ENCODE measurements around the gene CAMTA1. TPM values are rescaled to one million over a fixed set of nuclear protein-coding genes. Genes with fewer than 3 reads are reported as not detected.
A peak's percentile ranks its signal among the peaks of the same experiment; 100 is the strongest.

Gene CAMTA1
- total and polyA plus RNA-seq, 3 experiments from 2014 or later = 60.2 to 79.0 (median 61.7) TPM

DNA sequence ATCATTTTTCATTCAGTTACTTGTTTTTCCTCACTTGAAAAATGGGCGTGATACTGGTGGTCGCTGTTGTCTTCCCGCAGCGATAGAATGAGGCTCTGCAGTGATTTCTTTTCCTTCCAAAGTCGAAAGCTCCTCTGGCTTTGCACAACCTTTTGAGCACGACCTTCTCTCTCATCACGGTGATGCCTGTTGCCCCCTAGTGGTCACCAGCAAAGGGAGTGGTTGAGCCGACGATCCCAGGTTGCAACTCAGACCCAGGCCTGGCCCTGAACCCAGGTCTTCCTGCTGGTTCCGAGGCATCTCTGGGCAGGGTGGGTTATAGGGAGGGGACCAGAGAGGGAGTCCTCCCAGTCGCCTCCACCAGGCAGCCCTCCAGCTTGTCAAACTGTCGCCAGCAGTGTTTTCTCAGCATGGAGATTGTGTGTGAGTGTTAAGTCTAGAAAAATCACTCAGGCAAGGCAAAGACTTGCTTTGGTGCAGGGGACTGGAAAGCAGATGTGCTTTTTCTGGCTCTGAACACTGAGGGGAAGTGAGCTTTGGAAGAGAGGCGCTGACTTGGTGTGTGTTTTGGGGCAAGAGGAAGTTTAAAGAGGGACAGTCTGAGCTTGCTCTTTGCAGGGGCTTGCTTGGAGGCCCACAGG, 285.3 kb downstream of the CAMTA1 start:
- Histone ChIP-seq H3K27ac (ENCODE audit: low read depth, low read length) (no peak overlapping the region), H3K4me3 (ENCODE audit: low read length) (no peak overlapping the region), H3K27me3 (ENCODE audit: insufficient read depth, low read length, poor library complexity, severe bottlenecking) (no peaks in the 10 kb centered on the region), H3K4me1 (ENCODE audit: insufficient read depth, low read length) (no peaks in the 10 kb centered on the region), H3K36me3 (ENCODE audit: insufficient read depth, low read length) (no peaks in the 10 kb centered on the region), H3K9me3 (ENCODE audit: low read length) (no peaks in the 10 kb centered on the region)
- Mint-ChIP-seq H3K4me1 (peaks cover 2 to 5% (median 5%) of the 10 kb centered on the region in 3 donors), H3K27me3 (peaks cover 8 to 36% of the 10 kb centered on the region in 2 donors), H3K27ac (peak overlapping the region in 1 of 8 donors; percentile 0), H3K36me3 (no peaks in the 10 kb centered on the region), H3K4me3 (peak overlapping the region in 4 of 7 donors; percentile 46 to 67 (median 52)), H3K9me3 (no peaks in the 10 kb centered on the region)
- peak in 4 of 5 donors; percentile 10 to 61 (median 22) for DNase-seq
- POLR2A ChIA-PET = no interaction called here
- CTCF ChIA-PET = interaction anchor here (0.6 to 2.0 kb wide), 4 partner anchors 9 to 459 kb away, joined by 4 to 6 read pairs (median 6); no protein-coding TSS in a partner anchor

DNA sequence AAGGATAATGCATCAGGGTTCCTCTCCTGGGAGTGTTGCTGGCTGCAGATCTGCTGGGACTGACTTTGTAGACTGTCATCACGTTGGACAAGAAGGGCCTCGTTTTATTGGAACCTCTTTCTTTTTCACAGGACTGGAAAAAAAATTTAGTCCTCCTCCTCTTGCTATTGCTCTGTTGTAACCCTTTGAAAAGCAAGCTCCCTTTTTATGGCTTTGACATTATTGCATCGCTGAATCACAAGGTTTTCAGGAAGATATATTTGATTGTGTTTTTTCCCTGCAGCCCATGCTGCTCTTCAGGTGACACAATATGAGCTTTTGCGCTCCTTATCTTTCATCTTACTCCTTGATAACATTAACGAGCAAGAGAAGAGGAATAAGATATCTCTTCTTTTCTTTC, 290.9 kb downstream of the CAMTA1 start:
- Mint-ChIP-seq H3K9me3 (peaks cover 4 to 15% (median 7%) of the 10 kb centered on the region in 5 donors), H3K27ac (no peak overlapping the region), H3K36me3 (no peaks in the 10 kb centered on the region), H3K4me3 (no peak overlapping the region), H3K27me3 (peaks cover 12 to 20% of the 10 kb centered on the region in 2 donors), H3K4me1 (no peaks in the 10 kb centered on the region)
- no peak overlapping the region for H3K27ac ChIP-seq (ENCODE audit: low read depth, low read length)
- POLR2A ChIA-PET = no interaction called here
- CTCF ChIA-PET = interaction anchor here (1.5 kb wide), 1 partner anchor 357 kb away, joined by 3 read pairs; no protein-coding TSS in a partner anchor
- no peak for DNase-seq
- H3K4me3 ChIP-seq (ENCODE audit: low read length) = no peak overlapping the region
- no peaks in the 10 kb centered on the region for H3K9me3 ChIP-seq (ENCODE audit: low read length)
- no peaks in the 10 kb centered on the region for H3K4me1 ChIP-seq (ENCODE audit: insufficient read depth, low read length)
- H3K36me3 ChIP-seq (ENCODE audit: insufficient read depth, low read length) = no peaks in the 10 kb centered on the region
- no peaks in the 10 kb centered on the region for H3K27me3 ChIP-seq (ENCODE audit: insufficient read depth, low read length, poor library complexity, severe bottlenecking)

DNA sequence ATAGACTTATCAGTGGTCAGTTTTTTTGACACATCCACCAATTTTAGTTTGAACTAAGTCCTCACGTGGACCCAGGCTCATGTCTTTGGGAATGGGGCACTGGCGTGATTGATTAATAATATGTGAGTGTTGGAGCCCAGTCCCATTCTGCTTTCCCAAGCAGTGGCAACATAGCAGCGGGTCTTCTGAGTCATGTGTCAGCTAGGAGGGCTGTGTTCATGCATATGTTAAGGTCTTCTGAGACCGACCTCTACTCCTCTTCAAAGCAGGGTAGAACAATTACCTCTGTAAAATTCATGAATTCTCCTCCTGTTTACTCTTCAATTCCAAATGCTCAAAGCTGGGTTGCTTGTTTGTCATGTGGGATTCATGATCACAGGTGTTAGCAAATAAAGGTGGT, 291.3 kb downstream of the CAMTA1 start:
- no peak overlapping the region for H3K4me3 Mint-ChIP-seq
- no peak overlapping the region for H3K4me3 ChIP-seq (ENCODE audit: low read length)
- H3K36me3 Mint-ChIP-seq = no peaks in the 10 kb centered on the region
- peaks cover 12 to 24% of the 10 kb centered on the region in 2 donors for H3K27me3 Mint-ChIP-seq
- peaks cover 4 to 19% (median 9%) of the 10 kb centered on the region in 5 donors for H3K9me3 Mint-ChIP-seq
- H3K27me3 ChIP-seq (ENCODE audit: insufficient read depth, low read length, poor library complexity, severe bottlenecking) = no peaks in the 10 kb centered on the region
- CTCF ChIA-PET = interaction anchor here (1.5 kb wide), 1 partner anchor 357 kb away, joined by 3 read pairs; no protein-coding TSS in a partner anchor
- DNase-seq = no peak
- H3K27ac Mint-ChIP-seq = no peak overlapping the region
- H3K9me3 ChIP-seq (ENCODE audit: low read length) = no peaks in the 10 kb centered on the region
- H3K27ac ChIP-seq (ENCODE audit: low read depth, low read length) = no peak overlapping the region
- POLR2A ChIA-PET = no interaction called here
- H3K4me1 Mint-ChIP-seq = no peaks in the 10 kb centered on the region
- H3K36me3 ChIP-seq (ENCODE audit: insufficient read depth, low read length) = no peaks in the 10 kb centered on the region
- no peaks in the 10 kb centered on the region for H3K4me1 ChIP-seq (ENCODE audit: insufficient read depth, low read length)

DNA sequence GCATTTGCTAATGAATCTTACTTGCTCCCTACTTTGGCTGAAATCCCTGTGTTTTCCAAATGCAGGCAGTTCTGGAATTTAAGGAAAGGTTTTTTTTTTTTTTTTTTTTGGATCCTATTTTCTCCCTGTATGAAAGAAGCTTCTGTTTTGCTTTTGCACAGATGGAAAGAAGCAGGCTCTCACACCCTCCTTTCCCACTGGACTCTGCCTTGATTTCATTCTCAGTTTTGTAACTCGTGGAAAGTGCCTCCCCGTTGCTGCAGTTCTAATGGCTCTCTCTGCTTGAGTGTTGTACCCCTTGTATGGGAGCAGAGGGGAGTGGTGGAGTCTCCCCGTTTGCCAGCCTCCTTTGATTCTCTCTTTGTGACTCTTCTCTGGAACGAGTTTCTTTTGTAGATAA, 291.9 kb downstream of the CAMTA1 start:
- Histone ChIP-seq H3K27ac (ENCODE audit: low read depth, low read length) (no peak overlapping the region), H3K9me3 (ENCODE audit: low read length) (no peaks in the 10 kb centered on the region), H3K27me3 (ENCODE audit: insufficient read depth, low read length, poor library complexity, severe bottlenecking) (no peaks in the 10 kb centered on the region), H3K36me3 (ENCODE audit: insufficient read depth, low read length) (no peaks in the 10 kb centered on the region), H3K4me1 (ENCODE audit: insufficient read depth, low read length) (no peaks in the 10 kb centered on the region), H3K4me3 (ENCODE audit: low read length) (no peak overlapping the region)
- Mint-ChIP-seq H3K27ac (no peak overlapping the region), H3K4me3 (no peak overlapping the region), H3K4me1 (no peaks in the 10 kb centered on the region), H3K9me3 (peaks cover 4 to 19% (median 9%) of the 10 kb centered on the region in 5 donors), H3K36me3 (no peaks in the 10 kb centered on the region), H3K27me3 (peaks cover 12 to 24% of the 10 kb centered on the region in 2 donors)
- ChIA-PET CTCF (interaction anchor here (1.5 kb wide), 1 partner anchor 358 kb away, joined by 3 read pairs; no protein-coding TSS in a partner anchor), POLR2A (no interaction called here)
- DNase-seq = no peak

DNA sequence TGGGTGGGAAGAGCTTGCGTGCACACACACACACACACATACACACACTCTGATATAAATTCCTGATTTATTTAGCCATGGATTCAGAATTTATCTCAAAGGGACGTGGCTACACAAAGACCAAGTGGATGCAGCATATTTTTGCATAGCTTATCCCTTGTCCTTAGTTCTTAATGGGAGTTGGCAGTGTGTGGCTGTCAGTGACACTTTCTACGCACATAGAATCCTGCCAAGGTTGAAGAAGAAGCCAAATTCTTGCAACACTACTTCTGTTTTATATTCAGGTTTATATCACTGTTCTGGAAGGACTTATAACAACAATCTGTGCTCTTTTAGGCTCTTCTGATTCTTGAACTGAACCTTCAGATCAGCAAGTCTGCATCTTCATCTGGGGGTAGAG, 292.7 kb downstream of the CAMTA1 start:
- Histone ChIP-seq H3K9me3 (ENCODE audit: low read length) (no peaks in the 10 kb centered on the region), H3K27ac (ENCODE audit: low read depth, low read length) (no peak overlapping the region), H3K36me3 (ENCODE audit: insufficient read depth, low read length) (no peaks in the 10 kb centered on the region), H3K4me1 (ENCODE audit: insufficient read depth, low read length) (no peaks in the 10 kb centered on the region), H3K4me3 (ENCODE audit: low read length) (no peak overlapping the region), H3K27me3 (ENCODE audit: insufficient read depth, low read length, poor library complexity, severe bottlenecking) (no peaks in the 10 kb centered on the region)
- Mint-ChIP-seq H3K9me3 (peaks cover 4 to 19% (median 9%) of the 10 kb centered on the region in 5 donors), H3K27me3 (peaks cover 10 to 16% of the 10 kb centered on the region in 2 donors), H3K27ac (no peak overlapping the region), H3K36me3 (no peaks in the 10 kb centered on the region), H3K4me1 (no peaks in the 10 kb centered on the region), H3K4me3 (no peak overlapping the region)
- ChIA-PET POLR2A (no interaction called here), CTCF (no interaction called here)
- DNase-seq = no peak

DNA sequence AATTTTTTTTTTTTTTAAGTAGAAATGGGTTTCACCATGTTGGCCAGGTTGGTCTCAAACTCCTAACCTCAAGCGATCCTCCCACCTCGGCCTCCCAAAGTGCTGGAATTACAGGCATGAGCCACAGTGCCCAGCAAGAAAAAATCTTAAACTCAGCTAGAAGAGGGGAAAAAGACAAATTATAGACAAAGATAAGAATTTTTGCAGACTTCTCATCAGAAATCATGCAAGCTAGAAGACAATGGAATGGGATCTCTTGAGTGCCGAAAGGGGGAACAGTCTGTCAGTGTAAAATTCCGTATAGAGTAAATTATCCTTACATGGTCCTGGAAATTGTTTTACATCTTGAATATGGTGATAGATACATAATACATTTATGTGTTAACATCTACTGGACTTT, 294.4 kb downstream of the CAMTA1 start:
- DNase-seq = no peak
- Histone ChIP-seq H3K9me3 (ENCODE audit: low read length) (no peaks in the 10 kb centered on the region), H3K36me3 (ENCODE audit: insufficient read depth, low read length) (no peaks in the 10 kb centered on the region), H3K4me3 (ENCODE audit: low read length) (no peak overlapping the region), H3K27ac (ENCODE audit: low read depth, low read length) (no peak overlapping the region), H3K27me3 (ENCODE audit: insufficient read depth, low read length, poor library complexity, severe bottlenecking) (no peaks in the 10 kb centered on the region), H3K4me1 (ENCODE audit: insufficient read depth, low read length) (no peaks in the 10 kb centered on the region)
- Mint-ChIP-seq H3K27me3 (peaks cover 10 to 16% of the 10 kb centered on the region in 2 donors), H3K36me3 (no peaks in the 10 kb centered on the region), H3K4me3 (no peak overlapping the region), H3K9me3 (peaks cover 4 to 19% (median 9%) of the 10 kb centered on the region in 5 donors), H3K27ac (no peak overlapping the region), H3K4me1 (no peaks in the 10 kb centered on the region)
- ChIA-PET CTCF (interaction anchor here (2.1 kb wide), 1 partner anchor 9 kb away, joined by 6 read pairs; no protein-coding TSS in a partner anchor), POLR2A (no interaction called here)

DNA sequence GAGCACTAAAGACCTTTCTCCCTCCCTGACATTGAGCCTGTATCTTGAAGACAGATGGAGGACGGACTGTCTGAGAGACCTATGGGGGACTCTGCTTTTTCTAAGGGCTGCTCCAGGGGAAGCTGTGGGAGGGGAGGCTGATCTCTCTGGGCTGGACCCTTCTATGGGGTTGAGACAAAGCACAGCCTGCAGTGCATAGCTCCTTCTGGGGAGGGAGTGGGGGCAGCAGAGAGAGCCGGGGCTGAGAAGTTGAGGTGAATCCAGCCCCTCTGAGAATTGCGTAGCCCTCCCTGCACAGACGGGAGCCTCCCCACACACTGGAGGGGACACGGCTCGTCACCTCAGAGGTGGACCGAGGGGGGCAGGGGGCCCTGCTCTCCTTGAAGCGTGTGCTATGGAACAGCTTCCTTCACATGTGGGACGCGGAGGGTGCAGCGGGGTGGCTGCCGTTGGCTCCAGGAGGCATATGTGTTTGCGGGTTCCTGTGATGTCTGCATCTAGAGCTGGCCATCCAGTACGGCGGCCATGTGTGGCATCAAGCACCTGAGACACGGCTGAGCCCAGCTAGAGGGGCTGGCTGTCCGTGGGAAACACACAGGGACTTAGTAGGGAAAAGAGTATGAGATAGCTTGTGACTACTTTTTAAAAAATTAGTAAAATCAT, 299.1 kb downstream of the CAMTA1 start:
- no peak for DNase-seq
- Histone ChIP-seq H3K27me3 (ENCODE audit: insufficient read depth, low read length, poor library complexity, severe bottlenecking) (no peaks in the 10 kb centered on the region), H3K9me3 (ENCODE audit: low read length) (no peaks in the 10 kb centered on the region), H3K36me3 (ENCODE audit: insufficient read depth, low read length) (no peaks in the 10 kb centered on the region), H3K27ac (ENCODE audit: low read depth, low read length) (no peak overlapping the region), H3K4me1 (ENCODE audit: insufficient read depth, low read length) (no peaks in the 10 kb centered on the region), H3K4me3 (ENCODE audit: low read length) (no peak overlapping the region)
- Mint-ChIP-seq H3K27ac (no peak overlapping the region), H3K36me3 (no peaks in the 10 kb centered on the region), H3K9me3 (peaks cover 0 to 19% (median 10%) of the 10 kb centered on the region in 5 donors), H3K4me1 (no peaks in the 10 kb centered on the region), H3K4me3 (no peak overlapping the region), H3K27me3 (peaks cover 10 to 17% of the 10 kb centered on the region in 2 donors)
- POLR2A ChIA-PET = no interaction called here
- CTCF ChIA-PET = no interaction called here

DNA sequence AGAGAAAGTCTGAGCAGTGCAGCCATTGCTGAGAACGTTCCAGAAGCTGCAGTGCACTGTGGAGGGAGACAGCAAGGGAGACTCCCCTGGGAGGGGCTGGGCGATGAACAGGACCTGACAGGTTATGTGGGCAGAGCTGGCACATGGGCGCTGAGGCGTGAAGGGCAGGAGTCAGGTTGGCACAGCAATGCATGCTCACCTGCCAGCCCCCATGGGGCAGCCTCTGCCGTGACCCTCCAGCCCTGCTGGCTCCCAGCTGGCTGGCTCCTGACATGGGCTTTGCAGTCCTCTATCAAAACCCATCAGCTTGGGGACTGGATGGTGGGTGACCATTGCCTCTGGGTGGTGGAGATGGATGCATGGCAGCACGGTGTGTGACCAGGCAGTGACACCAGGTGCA, 300.3 kb downstream of the CAMTA1 start:
- no peaks in the 10 kb centered on the region for H3K9me3 ChIP-seq (ENCODE audit: low read length)
- no peak for DNase-seq
- no peaks in the 10 kb centered on the region for H3K4me1 ChIP-seq (ENCODE audit: insufficient read depth, low read length)
- no peak overlapping the region for H3K27ac Mint-ChIP-seq
- H3K27me3 ChIP-seq (ENCODE audit: insufficient read depth, low read length, poor library complexity, severe bottlenecking) = no peaks in the 10 kb centered on the region
- peaks cover 8 to 16% of the 10 kb centered on the region in 2 donors for H3K27me3 Mint-ChIP-seq
- CTCF ChIA-PET = no interaction called here
- peaks cover 0 to 13% (median 6%) of the 10 kb centered on the region in 5 donors for H3K9me3 Mint-ChIP-seq
- no peak overlapping the region for H3K4me3 ChIP-seq (ENCODE audit: low read length)
- H3K27ac ChIP-seq (ENCODE audit: low read depth, low read length) = no peak overlapping the region
- H3K36me3 Mint-ChIP-seq = no peaks in the 10 kb centered on the region
- no peak overlapping the region for H3K4me3 Mint-ChIP-seq
- H3K4me1 Mint-ChIP-seq = no peaks in the 10 kb centered on the region
- H3K36me3 ChIP-seq (ENCODE audit: insufficient read depth, low read length) = no peaks in the 10 kb centered on the region
- POLR2A ChIA-PET = no interaction called here

Data from CD8-positive, alpha-beta memory T cell (primary cell).